PC-3 (cell line): ENCODE results near the gene TOP2B. TPM values are rescaled to one million over a fixed set of nuclear protein-coding genes. Genes with fewer than 3 reads are reported as not detected.

Experiments
- ATAC-seq: fragments of 200-7000 bp; cut with Tn5 transposase; 2 replicates; pipeline ENCODE4 v1.9.1; 2020; ENCODE audit warnings: mild to moderate bottlenecking, moderate library complexity
- BruUV-seq: library from RNA; stranded (reverse); fragments of 400-500 nt; replicated peaks from 2 replicates; lab custom pipeline; 2021; lab: Mats Ljungman, UMichigan
- CTCF ChIA-PET: fragments of 300-600 bp; sonication (Branson Sonifier 250); formaldehyde crosslinking; loops from one replicate; lab custom pipeline; 2022; ENCODE audit warnings: antibody characterized with exemption; lab: Charles Lee
- POLR2A ChIA-PET: fragments of 300-600 bp; sonication (Branson Sonifier 250); formaldehyde crosslinking; loops from one replicate; lab custom pipeline; 2022; ENCODE audit warnings: antibody characterized with exemption; ENCODE audit not compliant: unreplicated experiment; lab: Charles Lee
- DNase-seq: peaks from one replicate; pipeline ENCODE4 v3.0.0-alpha.2; 2015
- H2AFZ ChIP-seq: fragments of 300-600 bp; sonication (generic); 2 replicates; pipeline ENCODE4 v1.6.0; 2016; ENCODE audit warnings: antibody characterized with exemption, low read length
- H3F3A ChIP-seq: fragments of 300-600 bp; sonication (generic); one replicate; pipeline ENCODE4 v1.6.0; 2017; ENCODE audit warnings: antibody characterized with exemption, low read length, control low read depth, mild to moderate bottlenecking; ENCODE audit not compliant: unreplicated experiment
- H3K27ac ChIP-seq: fragments of 300-600 bp; sonication (generic); 2 replicates; pipeline ENCODE4 v1.5.1; 2016; ENCODE audit warnings: mild to moderate bottlenecking, low read length
- H3K27me3 ChIP-seq: fragments of 300-600 bp; sonication (generic); 2 replicates; pipeline ENCODE4 v1.6.1; 2016; ENCODE audit warnings: low read length, mixed read lengths
- H3K36me3 ChIP-seq: fragments of 300-600 bp; sonication (generic); 2 replicates; pipeline ENCODE4 v1.6.1; 2016; ENCODE audit warnings: low read depth, mixed run types, low read length, mixed read lengths
- H3K4me1 ChIP-seq: fragments of 300-600 bp; sonication (generic); 2 replicates; pipeline ENCODE4 v1.5.1; 2016; ENCODE audit warnings: low read length; ENCODE audit not compliant: insufficient read depth
- H3K4me2 ChIP-seq: fragments of 300-600 bp; sonication (generic); 2 replicates; pipeline ENCODE4 v1.6.0; 2016; ENCODE audit warnings: low read length
- H3K4me3 ChIP-seq: fragments of 300-600 bp; sonication (generic); 2 replicates; pipeline ENCODE4 v1.5.1; 2016; ENCODE audit warnings: mild to moderate bottlenecking, low read length, mixed read lengths
- H3K79me2 ChIP-seq: fragments of 300-600 bp; sonication (generic); 2 replicates; pipeline ENCODE4 v1.6.1; 2017; ENCODE audit warnings: low read length, mixed read lengths
- H3K9ac ChIP-seq: fragments of 300-600 bp; sonication (generic); 2 replicates; pipeline ENCODE4 v1.6.0; 2016; ENCODE audit warnings: mild to moderate bottlenecking, low read length
- H3K9me2 ChIP-seq: fragments of 300-600 bp; sonication (generic); replicated peaks from 2 replicates; pipeline ENCODE4 v1.6.1; 2016; ENCODE audit warnings: mixed run types, low read length, mixed read lengths
- H3K9me3 ChIP-seq: fragments of 300-600 bp; sonication (generic); 2 replicates; pipeline ENCODE4 v1.6.1; 2016; ENCODE audit warnings: low read length, mixed read lengths
- H4K20me1 ChIP-seq: fragments of 300-600 bp; sonication (generic); 2 replicates; pipeline ENCODE4 v1.6.1; 2016; ENCODE audit warnings: low read length, mixed read lengths
- CTCF ChIP-seq: fragments of 300-600 bp; sonication (generic); conservative IDR thresholded peaks from 2 replicates; pipeline ENCODE4 v1.5.1; 2017; ENCODE audit warnings: antibody characterized with exemption, low read depth, mild to moderate bottlenecking, low read length
- EZH2 ChIP-seq: fragments of 300-600 bp; sonication (generic); IDR thresholded peaks from one replicate; pipeline ENCODE4 v1.6.1; 2017; ENCODE audit warnings: antibody characterized with exemption, mild to moderate bottlenecking, low read length; ENCODE audit not compliant: unreplicated experiment
- EZH2phosphoT487 ChIP-seq: fragments of 300-600 bp; sonication (generic); IDR thresholded peaks from 2 replicates; pipeline ENCODE4 v1.6.1; 2018; ENCODE audit warnings: mild to moderate bottlenecking, antibody characterized with exemption, low read length, borderline replicate concordance
- intact Hi-C: fragments of 100-400 bp; cut with micrococcal nuclease; formaldehyde crosslinking; loops from 2 replicates; pipeline ENCODE4 v1.9.0; 2023
- total RNA-seq: library from RNA; depleted of rRNA; stranded (reverse); fragments of >200 nt; gene quantifications from 2 replicates; pipeline ENCODE4 v1.2.3, GENCODE V29; 2014

TOP2B gene
- total RNA-seq, 1 experiment from 2014 or later, result 79.0 TPM

GRCh38 chr3:25586167-25586505 is 78.6 kb downstream of the TOP2B start:
- ChIA-PET POLR2A (interaction anchor here (0.6 kb wide), 1 partner anchor 116 kb away, joined by 3 read pairs; no protein-coding TSS in a partner anchor), CTCF (no interaction called here)
- Histone ChIP-seq H3K79me2 (no peaks in the 10 kb centered on the region), H3K9me2 (no peaks in the 10 kb centered on the region), H3F3A (no peaks in the 10 kb centered on the region), H3K4me2 (no peak overlapping the region), H3K27ac (no peak overlapping the region), H3K4me1 (peaks cover 12% of the 10 kb centered on the region), H3K36me3 (no peaks in the 10 kb centered on the region), H3K9ac (no peak overlapping the region), H3K27me3 (no peaks in the 10 kb centered on the region), H4K20me1 (no peaks in the 10 kb centered on the region), H3K9me3 (no peaks in the 10 kb centered on the region), H3K4me3 (no peak overlapping the region), H2AFZ (no peak overlapping the region)
- ATAC-seq (no peak), DNase-seq (no peak)
- intact Hi-C loops, result no loop called here
- no TSS peak for BruUV-seq
- TF ChIP-seq EZH2phosphoT487 (no peak), EZH2 (no peak), CTCF (no peak)

- no peaks in the 10 kb centered on the region for H3K36me3 ChIP-seq
- CTCF ChIA-PET, result no interaction called here
- POLR2A ChIA-PET, result interaction anchor here (0.6 kb wide), 1 partner anchor 115 kb away, joined by 3 read pairs; no protein-coding TSS in a partner anchor
- peaks cover 12% of the 10 kb centered on the region for H3K4me1 ChIP-seq
- intact Hi-C loops, result no loop called here
- H3K9me2 ChIP-seq, result no peaks in the 10 kb centered on the region
- no peak overlapping the region for H3K4me2 ChIP-seq
- no peaks in the 10 kb centered on the region for H4K20me1 ChIP-seq
- no peaks in the 10 kb centered on the region for H3K9me3 ChIP-seq
- no peak overlapping the region for H3K9ac ChIP-seq
- ATAC-seq (no peak), DNase-seq (no peak)
- no peak overlapping the region for H2AFZ ChIP-seq
- H3K79me2 ChIP-seq, result no peaks in the 10 kb centered on the region
- no peaks in the 10 kb centered on the region for H3K27me3 ChIP-seq
- no peak overlapping the region for H3K27ac ChIP-seq
- no peaks in the 10 kb centered on the region for H3F3A ChIP-seq
- no peak overlapping the region for H3K4me3 ChIP-seq
- no TSS peak for BruUV-seq
- TF ChIP-seq EZH2, result no peak
- no peak for TF ChIP-seq EZH2phosphoT487
- TF ChIP-seq CTCF, result no peak
Measured at GRCh38 chr3:25585361-25586166, 79.1 kb downstream of the TOP2B start.
